Stimulated activated naive CD8-positive, alpha-beta T cell treated with anti-CD3 and anti-CD28 coated beads, Interleukin-15, amount 100 ng/mL, for 72 hours (primary cell): ENCODE measurements around the gene GNRHR.

Experiments used
- ATAC-seq: fragments of 150-1000 bp; cut with Tn5 transposase; 2 replicates; pipeline ENCODE4 v1.10.0; 2021; ENCODE audit warnings: mild to moderate bottlenecking, moderate library complexity
- DNase-seq, 2 donors: peaks; one replicate each; pipeline ENCODE4 v3.0.0; 2021 to 2022
- H3K27ac Mint-ChIP-seq, 2 donors: one replicate each; pipeline ENCODE4 v1.8.0; 2022; ENCODE audit warnings: mild to moderate bottlenecking in 2 of 2, mixed read lengths in 2 of 2, moderate library complexity in 2 of 2
- H3K27me3 Mint-ChIP-seq: one replicate; pipeline ENCODE4 v1.8.0; 2022; ENCODE audit warnings: mixed read lengths
- H3K4me1 Mint-ChIP-seq: one replicate; pipeline ENCODE4 v1.8.0; 2022; ENCODE audit warnings: mild to moderate bottlenecking, mixed read lengths
- H3K4me3 Mint-ChIP-seq, 2 donors: one replicate each; pipeline ENCODE4 v1.8.0; 2022; ENCODE audit warnings: mild to moderate bottlenecking in 2 of 2, mixed read lengths in 2 of 2, moderate library complexity in 1 of 2
- H3K9me3 Mint-ChIP-seq, 2 donors: one replicate each; pipeline ENCODE4 v1.8.0; 2022; ENCODE audit warnings: mixed read lengths in 2 of 2

Gene GNRHR

DNA sequence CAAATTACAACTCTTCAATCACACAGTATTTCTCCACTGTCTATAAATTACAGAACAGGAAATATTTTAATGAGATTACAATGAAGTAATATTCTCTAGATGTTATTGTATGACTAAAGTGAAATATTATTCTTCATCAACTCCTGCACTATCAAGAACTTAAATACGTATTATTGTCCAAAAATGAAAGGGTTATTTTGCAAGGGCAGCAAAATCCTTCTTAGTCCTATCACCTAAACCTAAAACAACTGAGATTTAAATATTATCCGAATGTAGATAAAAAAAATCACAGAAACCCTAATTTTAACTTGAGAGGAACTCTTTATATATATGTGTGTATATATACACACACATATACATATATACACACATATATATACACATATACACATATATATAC is 58.1 kb downstream of the GNRHR start:
- no peak overlapping the region for H3K27ac Mint-ChIP-seq
- peaks cover 0 to 4% of the 10 kb centered on the region in 2 donors for H3K9me3 Mint-ChIP-seq
- H3K27me3 Mint-ChIP-seq, result no peaks in the 10 kb centered on the region
- no peak for DNase-seq
- ATAC-seq, result no peak
- no peak overlapping the region for H3K4me3 Mint-ChIP-seq
- H3K4me1 Mint-ChIP-seq, result peaks cover 22% of the 10 kb centered on the region

- H3K4me3 Mint-ChIP-seq, result no peak overlapping the region
- no peak overlapping the region for H3K27ac Mint-ChIP-seq
- H3K27me3 Mint-ChIP-seq, result no peaks in the 10 kb centered on the region
- H3K4me1 Mint-ChIP-seq, result peaks cover 28% of the 10 kb centered on the region
- peaks cover 0 to 4% of the 10 kb centered on the region in 2 donors for H3K9me3 Mint-ChIP-seq
- no peak for DNase-seq
- ATAC-seq, result no peak
Observed at GRCh38 chr4:67694662-67695061, 59.5 kb downstream of the GNRHR start.

- Mint-ChIP-seq H3K4me1 (peaks cover 15% of the 10 kb centered on the region), H3K4me3 (no peak overlapping the region), H3K27me3 (no peaks in the 10 kb centered on the region), H3K27ac (no peak overlapping the region), H3K9me3 (peaks cover 0 to 4% of the 10 kb centered on the region in 2 donors)
- ATAC-seq, result no peak
- no peak for DNase-seq
Observed at GRCh38 chr4:67691328-67691727, 62.9 kb downstream of the GNRHR start.
